B cell (primary cell): ENCODE measurements around the gene YARS1.

Source experiments
- EZH2 ChIP-seq: IDR thresholded peaks from 2 replicates; pipeline ENCODE4 v1.6.1; 2012; ENCODE audit warnings: borderline replicate concordance, low read depth, mild to moderate bottlenecking, moderate library complexity, low read length; ENCODE audit not compliant: insufficient read depth, poor library complexity, severe bottlenecking
- TF ChIP-seq, protein P1 (sequence below): fragments of 200-600 bp; IDR thresholded peaks from one replicate; pipeline ENCODE4 v1.8.0; 2022; ENCODE audit warnings: antibody characterized with exemption, mild to moderate bottlenecking

DNA sequence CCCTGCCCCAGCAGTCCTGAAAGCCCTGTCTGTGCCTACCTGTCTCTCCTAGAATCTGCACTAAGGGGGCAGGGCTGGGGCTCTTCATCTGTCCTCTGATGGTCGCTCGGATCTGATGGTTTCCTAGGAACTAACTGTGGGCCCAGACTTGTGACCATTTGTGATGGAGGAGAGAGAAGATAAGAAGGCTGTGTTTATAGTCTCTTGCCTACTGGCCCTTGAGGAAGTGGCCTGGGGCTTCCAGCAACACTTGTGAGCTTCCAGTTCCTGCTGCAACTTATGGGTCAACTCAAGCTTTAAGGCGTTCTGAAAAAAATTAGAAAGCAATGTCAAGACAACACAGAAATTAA is 61.4 kb downstream of the YARS1 start:
- TF ChIP-seq, protein P1, sequence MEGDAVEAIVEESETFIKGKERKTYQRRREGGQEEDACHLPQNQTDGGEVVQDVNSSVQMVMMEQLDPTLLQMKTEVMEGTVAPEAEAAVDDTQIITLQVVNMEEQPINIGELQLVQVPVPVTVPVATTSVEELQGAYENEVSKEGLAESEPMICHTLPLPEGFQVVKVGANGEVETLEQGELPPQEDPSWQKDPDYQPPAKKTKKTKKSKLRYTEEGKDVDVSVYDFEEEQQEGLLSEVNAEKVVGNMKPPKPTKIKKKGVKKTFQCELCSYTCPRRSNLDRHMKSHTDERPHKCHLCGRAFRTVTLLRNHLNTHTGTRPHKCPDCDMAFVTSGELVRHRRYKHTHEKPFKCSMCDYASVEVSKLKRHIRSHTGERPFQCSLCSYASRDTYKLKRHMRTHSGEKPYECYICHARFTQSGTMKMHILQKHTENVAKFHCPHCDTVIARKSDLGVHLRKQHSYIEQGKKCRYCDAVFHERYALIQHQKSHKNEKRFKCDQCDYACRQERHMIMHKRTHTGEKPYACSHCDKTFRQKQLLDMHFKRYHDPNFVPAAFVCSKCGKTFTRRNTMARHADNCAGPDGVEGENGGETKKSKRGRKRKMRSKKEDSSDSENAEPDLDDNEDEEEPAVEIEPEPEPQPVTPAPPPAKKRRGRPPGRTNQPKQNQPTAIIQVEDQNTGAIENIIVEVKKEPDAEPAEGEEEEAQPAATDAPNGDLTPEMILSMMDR = no peak
- TF ChIP-seq EZH2 = no peak
